H9 (cell line): ENCODE results near the gene LYPLA2. TPM values are rescaled to one million over a fixed set of nuclear protein-coding genes. Genes with fewer than 3 reads are reported as not detected.

Source experiments
- DNase-seq: peaks from one replicate; pipeline ENCODE4 v3.0.0-alpha.2; 2017
- H2AFZ ChIP-seq: one replicate; pipeline ENCODE4 v1.6.1; 2013; ENCODE audit warnings: mild to moderate bottlenecking, low read length, control low read depth, moderate library complexity
- H2AK5ac ChIP-seq: 2 replicates; pipeline ENCODE4 v1.6.1; 2013; ENCODE audit warnings: low read length, control low read depth, mixed read lengths; ENCODE audit not compliant: insufficient read length
- H2BK120ac ChIP-seq: one replicate; pipeline ENCODE4 v1.6.1; 2013; ENCODE audit warnings: low read depth, mild to moderate bottlenecking, low read length, control low read depth, inconsistent platforms; ENCODE audit not compliant: poor library complexity, severe bottlenecking
- H2BK12ac ChIP-seq: 2 replicates; pipeline ENCODE4 v1.6.1; 2013; ENCODE audit warnings: low read length, control low read depth, mixed read lengths, low read depth; ENCODE audit not compliant: insufficient read length
- H2BK15ac ChIP-seq: 2 replicates; pipeline ENCODE4 v1.6.1; 2013; ENCODE audit warnings: low read depth, low read length, control low read depth
- H2BK20ac ChIP-seq: one replicate; pipeline ENCODE4 v1.6.1; 2013; ENCODE audit warnings: low read depth, mild to moderate bottlenecking, low read length, control low read depth, inconsistent platforms; ENCODE audit not compliant: poor library complexity, severe bottlenecking
- H2BK5ac ChIP-seq: 2 replicates; pipeline ENCODE4 v1.6.1; 2013; ENCODE audit warnings: low read length, control low read depth, mixed read lengths; ENCODE audit not compliant: insufficient read length
- H3K14ac ChIP-seq: 2 replicates; pipeline ENCODE4 v1.6.1; 2013; ENCODE audit warnings: low read length, control low read depth; ENCODE audit not compliant: insufficient read depth
- H3K18ac ChIP-seq: 2 replicates; pipeline ENCODE4 v1.6.1; 2013; ENCODE audit warnings: low read depth, mild to moderate bottlenecking, mixed read lengths, low read length, control low read depth; ENCODE audit not compliant: insufficient read length
- H3K23ac ChIP-seq: 2 replicates; pipeline ENCODE4 v1.6.1; 2013; ENCODE audit warnings: low read length, control low read depth, mixed read lengths, low read depth; ENCODE audit not compliant: insufficient read length
- H3K23me2 ChIP-seq: 2 replicates; pipeline ENCODE4 v1.6.1; 2013; ENCODE audit warnings: low read depth, mild to moderate bottlenecking, mixed read lengths, low read length, control low read depth; ENCODE audit not compliant: insufficient read length, poor library complexity, severe bottlenecking
- H3K27ac ChIP-seq: 2 replicates; pipeline ENCODE4 v1.5.1; 2013; ENCODE audit warnings: low read length, control low read depth, mixed read lengths, low read depth; ENCODE audit not compliant: insufficient read length
- H3K27me3 ChIP-seq: 2 replicates; pipeline ENCODE4 v1.6.1; 2013; ENCODE audit warnings: low read length, control low read depth, inconsistent platforms; ENCODE audit not compliant: insufficient read depth
- H3K4ac ChIP-seq: 2 replicates; pipeline ENCODE4 v1.6.1; 2013; ENCODE audit warnings: low read depth, mild to moderate bottlenecking, control low read depth, inconsistent platforms, low read length, moderate library complexity
- H3K4me1 ChIP-seq: 2 replicates; pipeline ENCODE4 v1.6.1; 2013; ENCODE audit warnings: low read length, control low read depth, inconsistent platforms; ENCODE audit not compliant: insufficient read depth
- H3K4me2 ChIP-seq: 2 replicates; pipeline ENCODE4 v1.6.1; 2013; ENCODE audit warnings: low read length, control low read depth, mixed read lengths; ENCODE audit not compliant: insufficient read length, insufficient read depth
- H3K56ac ChIP-seq: 2 replicates; pipeline ENCODE4 v1.6.1; 2013; ENCODE audit warnings: low read depth, mild to moderate bottlenecking, mixed read lengths, low read length, control low read depth; ENCODE audit not compliant: insufficient read length
- H3K79me1 ChIP-seq: 2 replicates; pipeline ENCODE4 v1.6.1; 2013; ENCODE audit warnings: low read depth, mild to moderate bottlenecking, moderate library complexity, low read length, control low read depth, inconsistent platforms; ENCODE audit not compliant: insufficient read depth, poor library complexity, severe bottlenecking
- H3K79me2 ChIP-seq: 2 replicates; pipeline ENCODE4 v1.6.1; 2013; ENCODE audit warnings: low read length, control low read depth, inconsistent platforms; ENCODE audit not compliant: insufficient read depth
- H3K9ac ChIP-seq: 2 replicates; pipeline ENCODE4 v1.6.1; 2013; ENCODE audit warnings: low read length, control low read depth, mixed read lengths; ENCODE audit not compliant: insufficient read length; ENCODE audit errors: extremely low read depth
- H3K9me3 ChIP-seq: one replicate; pipeline ENCODE4 v1.6.1; 2013; ENCODE audit warnings: low read depth, low read length, inconsistent platforms; ENCODE audit not compliant: control insufficient read depth
- H3T11ph ChIP-seq: one replicate; pipeline ENCODE4 v1.6.1; 2013; ENCODE audit warnings: mild to moderate bottlenecking, low read length, control low read depth, inconsistent platforms
- H4K20me1 ChIP-seq: one replicate; pipeline ENCODE4 v1.6.1; 2013; ENCODE audit not compliant: control insufficient read depth, insufficient read length, insufficient read depth
- H4K5ac ChIP-seq: 2 replicates; pipeline ENCODE4 v1.6.1; 2013; ENCODE audit warnings: low read depth, mild to moderate bottlenecking, mixed read lengths, low read length, control low read depth; ENCODE audit not compliant: insufficient read length
- H4K8ac ChIP-seq: replicated peaks from 2 replicates; pipeline ENCODE4 v1.6.1; 2013; ENCODE audit warnings: low read length, control low read depth, mixed read lengths, low read depth; ENCODE audit not compliant: insufficient read length
- H4K91ac ChIP-seq: 2 replicates; pipeline ENCODE4 v1.6.1; 2013; ENCODE audit warnings: low read depth, mild to moderate bottlenecking, moderate library complexity, mixed read lengths, low read length, control low read depth; ENCODE audit not compliant: insufficient read length
- H3K27ac Mint-ChIP-seq, 3 experiments: 2 replicates in 2 of 3; 3 replicates in 1 of 3; pipeline ENCODE4 v1.8.0; 2020 to 2021; ENCODE audit warnings: mixed read lengths in 3 of 3, mild to moderate bottlenecking in 1 of 3, moderate library complexity in 1 of 3
- H3K27me3 Mint-ChIP-seq: 2 replicates; pipeline ENCODE4 v1.8.0; 2021; ENCODE audit warnings: low read depth, mild to moderate bottlenecking, moderate library complexity, mixed read lengths
- H3K36me3 Mint-ChIP-seq, 3 experiments: 2 replicates in 2 of 3; 3 replicates in 1 of 3; pipeline ENCODE4 v1.8.0; 2020 to 2021; ENCODE audit warnings: low read depth in 3 of 3, mixed read lengths in 3 of 3; ENCODE audit not compliant: insufficient read depth in 1 of 3
- H3K4me1 Mint-ChIP-seq, 2 experiments: 2 replicates each; pipeline ENCODE4 v1.8.0; 2020; ENCODE audit warnings: mixed read lengths in 2 of 2
- H3K4me3 Mint-ChIP-seq, 2 experiments: 2 replicates in 1 of 2; 3 replicates in 1 of 2; pipeline ENCODE4 v1.8.0; 2020 to 2021; ENCODE audit warnings: mild to moderate bottlenecking in 2 of 2, mixed read lengths in 2 of 2, moderate library complexity in 1 of 2
- H3K9me3 Mint-ChIP-seq, 2 experiments: 2 replicates in 1 of 2; 3 replicates in 1 of 2; pipeline ENCODE4 v1.8.0; 2020; ENCODE audit warnings: mild to moderate bottlenecking in 2 of 2, mixed read lengths in 2 of 2, moderate library complexity in 1 of 2
- WGBS: extraction: QIAGEN DNeasy Blood & Tissue Kit; methylation state at CpG from one replicate; pipeline ENCODE4 v1.1.7; 2013; ENCODE audit warnings: missing lambda C conversion rate, low lambda C conversion rate, mixed read lengths; ENCODE audit not compliant: insufficient read length; ENCODE audit errors: extremely low coverage; 5-methylcytosine and 5-hydroxymethylcytosine counted together
- total RNA-seq: library from RNA; stranded (reverse); gene quantifications from 2 replicates; pipeline ENCODE4 v1.2.1, GENCODE V29; 2021
- TF ChIP-seq, protein P1 (sequence below): fragments of 200-600 bp; sonication (generic); conservative IDR thresholded peaks from 3 replicates; pipeline ENCODE4 v1.8.0; 2021; ENCODE audit warnings: antibody characterized with exemption, mild to moderate bottlenecking

The LYPLA2 gene
- total RNA-seq, 1 experiment from 2014 or later, result 118 TPM

DNA sequence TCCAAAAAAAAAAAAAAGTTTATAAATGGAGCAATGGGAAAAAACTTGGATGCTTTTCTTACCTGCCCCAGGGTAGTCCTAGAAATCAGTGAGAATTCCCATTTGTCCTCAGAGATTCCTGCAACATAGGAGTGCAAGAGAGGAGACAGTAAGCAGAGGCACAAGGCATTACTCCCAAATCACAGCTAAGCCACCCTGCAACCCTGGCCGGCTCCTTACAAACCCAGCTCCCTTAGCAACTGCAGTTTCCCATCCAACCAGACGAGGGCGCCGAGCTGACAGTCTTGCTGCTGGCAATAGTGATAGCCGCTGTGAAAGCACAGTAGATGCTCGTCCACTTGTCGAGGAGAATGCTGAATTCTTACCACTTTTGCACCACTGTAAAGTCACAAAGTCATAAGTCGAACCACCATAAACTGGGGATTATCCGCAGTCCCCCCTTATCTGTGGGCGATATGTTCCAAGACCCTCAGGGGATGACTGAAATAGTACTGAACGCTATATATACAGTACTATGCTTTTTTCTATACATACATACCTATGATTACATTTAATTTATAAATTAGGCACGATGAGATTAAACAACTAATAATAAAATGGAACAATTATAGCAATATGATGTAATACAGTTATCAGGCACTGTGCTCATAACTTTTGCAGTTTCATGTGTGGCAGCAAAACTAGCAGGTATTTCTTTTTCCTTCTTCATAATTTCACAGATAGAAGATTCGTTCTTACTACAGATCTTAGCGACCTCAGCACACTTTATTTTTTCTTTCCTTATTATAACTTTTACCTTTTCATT is 18.7 kb upstream of the LYPLA2 start:
- no peak overlapping the region; a peak in 1 of 7 replicates for H3K27ac Mint-ChIP-seq
- Histone ChIP-seq H3K18ac (no peak overlapping the region), H3T11ph (no peak overlapping the region), H3K23ac (no peak overlapping the region), H3K56ac (no peak overlapping the region), H2BK12ac (no peak overlapping the region), H3K4me1 (no peaks in the 10 kb centered on the region; the same call in 1 of the 2 replicates), H3K79me2 (no peaks in the 10 kb centered on the region), H3K79me1 (peaks cover 3% of the 10 kb centered on the region), H3K27ac (no peak overlapping the region), H4K5ac (no peak overlapping the region), H2AK5ac (no peak overlapping the region), H4K20me1 (no peaks in the 10 kb centered on the region), H2BK5ac (no peak overlapping the region), H2BK20ac (no peak overlapping the region), H2BK120ac (no peak overlapping the region), H3K9me3 (no peaks in the 10 kb centered on the region), H3K9ac (no peak overlapping the region), H3K14ac (no peak overlapping the region), H3K23me2 (no peaks in the 10 kb centered on the region), H3K27me3 (no peaks in the 10 kb centered on the region), H2BK15ac (no peak overlapping the region), H3K4ac (no peak overlapping the region), H3K4me2 (no peak overlapping the region), H2AFZ (no peak overlapping the region), H4K91ac (no peak overlapping the region), H4K8ac (no peak overlapping the region)
- peaks cover 2 to 3% of the 10 kb centered on the region in 2 experiments for H3K4me1 Mint-ChIP-seq
- no peak overlapping the region for H3K4me3 Mint-ChIP-seq
- H3K9me3 Mint-ChIP-seq, result no peaks in the 10 kb centered on the region
- no peaks in the 10 kb centered on the region for H3K27me3 Mint-ChIP-seq
- TF ChIP-seq, protein P1, sequence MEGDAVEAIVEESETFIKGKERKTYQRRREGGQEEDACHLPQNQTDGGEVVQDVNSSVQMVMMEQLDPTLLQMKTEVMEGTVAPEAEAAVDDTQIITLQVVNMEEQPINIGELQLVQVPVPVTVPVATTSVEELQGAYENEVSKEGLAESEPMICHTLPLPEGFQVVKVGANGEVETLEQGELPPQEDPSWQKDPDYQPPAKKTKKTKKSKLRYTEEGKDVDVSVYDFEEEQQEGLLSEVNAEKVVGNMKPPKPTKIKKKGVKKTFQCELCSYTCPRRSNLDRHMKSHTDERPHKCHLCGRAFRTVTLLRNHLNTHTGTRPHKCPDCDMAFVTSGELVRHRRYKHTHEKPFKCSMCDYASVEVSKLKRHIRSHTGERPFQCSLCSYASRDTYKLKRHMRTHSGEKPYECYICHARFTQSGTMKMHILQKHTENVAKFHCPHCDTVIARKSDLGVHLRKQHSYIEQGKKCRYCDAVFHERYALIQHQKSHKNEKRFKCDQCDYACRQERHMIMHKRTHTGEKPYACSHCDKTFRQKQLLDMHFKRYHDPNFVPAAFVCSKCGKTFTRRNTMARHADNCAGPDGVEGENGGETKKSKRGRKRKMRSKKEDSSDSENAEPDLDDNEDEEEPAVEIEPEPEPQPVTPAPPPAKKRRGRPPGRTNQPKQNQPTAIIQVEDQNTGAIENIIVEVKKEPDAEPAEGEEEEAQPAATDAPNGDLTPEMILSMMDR, result peak; percentile 89
- DNase-seq, result peak; percentile 85
- WGBS, result no CpG with 5 or more reads among the region's 14 CpGs
- peaks cover 0 to 19% (median 15%) of the 10 kb centered on the region in 3 experiments; a peak in 5 of 7 replicates for H3K36me3 Mint-ChIP-seq
